Measurements from ENCODE around the gene ATP2B2.

The ATP2B2 gene

DNA sequence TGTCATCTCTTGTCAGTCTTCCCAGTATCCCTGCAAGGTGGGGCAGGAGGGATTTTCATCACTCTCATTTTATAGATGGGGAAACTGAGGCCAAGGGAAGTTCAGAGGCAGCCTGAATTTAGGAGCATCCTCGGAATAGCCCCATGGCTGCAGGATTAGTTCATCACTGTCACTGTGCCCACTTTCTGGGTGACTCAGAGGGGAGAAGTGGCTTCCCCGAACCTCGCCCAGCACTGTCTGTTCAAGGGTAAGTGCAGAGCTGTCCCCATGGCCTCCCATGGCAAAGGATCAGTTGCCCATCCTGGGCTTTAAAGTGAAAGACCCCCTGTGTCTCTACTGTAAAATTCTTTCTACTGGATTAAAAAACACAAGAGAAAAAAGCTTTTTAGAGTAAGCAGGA lies 124.5 kb downstream of the ATP2B2 start:
- Histone ChIP-seq H3K36me3 (ENCODE audit: control insufficient read depth in 1 of 2, insufficient read depth in 2 of 2, low read length in 2 of 2) (no peaks in the 10 kb centered on the region), H3K9me3 (ENCODE audit: control insufficient read depth in 1 of 2, low read length in 2 of 2) (no peaks in the 10 kb centered on the region), H3K4me1 (ENCODE audit: control insufficient read depth in 1 of 2, insufficient read depth in 2 of 2, low read length in 2 of 2) (peaks cover 0 to 21% of the 10 kb centered on the region in 2 donors), H3K27ac (ENCODE audit: low read length) (no peak overlapping the region), H3K4me3 (ENCODE audit: low read depth in 1 of 2, low read length in 2 of 2) (no peak overlapping the region), H3K27me3 (ENCODE audit: low read depth, low read length) (no peaks in the 10 kb centered on the region)

DNA sequence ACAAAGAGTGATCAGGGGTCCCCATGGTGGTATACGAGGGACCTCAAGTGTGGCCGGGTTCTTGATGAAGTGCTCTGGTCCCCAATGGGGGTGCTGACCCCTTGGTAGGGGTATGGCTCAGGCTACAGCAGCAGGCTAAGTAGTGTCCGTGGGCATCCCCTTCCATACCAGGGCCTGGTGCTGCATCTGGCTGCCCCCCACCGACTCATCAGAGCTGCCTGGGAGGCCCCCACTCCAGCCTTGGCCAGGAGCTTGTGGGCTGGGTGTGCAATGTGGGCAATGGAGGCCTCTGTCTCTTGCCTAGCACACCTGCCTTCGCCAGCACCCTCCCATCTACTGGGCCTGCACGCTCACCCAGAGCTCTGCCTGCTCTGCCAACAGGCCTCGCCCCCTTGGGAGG lies 125.4 kb downstream of the ATP2B2 start:
- H3K9me3 ChIP-seq (ENCODE audit: control insufficient read depth in 1 of 2, low read length in 2 of 2) = no peaks in the 10 kb centered on the region
- no peak overlapping the region for H3K27ac ChIP-seq (ENCODE audit: low read length)
- H3K4me3 ChIP-seq (ENCODE audit: low read depth in 1 of 2, low read length in 2 of 2) = no peak overlapping the region
- no peaks in the 10 kb centered on the region for H3K27me3 ChIP-seq (ENCODE audit: low read depth, low read length)
- H3K4me1 ChIP-seq (ENCODE audit: control insufficient read depth in 1 of 2, insufficient read depth in 2 of 2, low read length in 2 of 2) = peaks cover 0 to 21% of the 10 kb centered on the region in 2 donors
- H3K36me3 ChIP-seq (ENCODE audit: control insufficient read depth in 1 of 2, insufficient read depth in 2 of 2, low read length in 2 of 2) = no peaks in the 10 kb centered on the region

DNA sequence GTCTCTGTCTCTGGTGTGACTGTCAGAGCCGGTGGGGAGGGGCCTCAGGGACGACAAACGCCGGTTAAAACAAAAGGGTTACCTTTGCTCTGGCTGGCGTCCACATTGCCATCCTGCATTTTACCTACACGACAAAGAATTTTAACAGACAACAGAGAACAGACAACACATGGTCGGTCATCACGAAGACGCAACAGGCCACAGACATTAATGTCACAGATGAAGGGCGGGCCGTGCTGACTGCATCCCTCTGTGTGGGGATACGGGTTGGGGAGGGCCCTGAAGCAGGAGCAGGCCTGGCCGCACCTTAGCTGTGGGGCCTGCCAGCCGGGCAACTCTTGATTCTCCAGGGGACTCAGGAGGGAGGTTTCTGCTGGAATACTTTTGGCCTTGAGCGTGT lies 126.2 kb downstream of the ATP2B2 start:
- Histone ChIP-seq H3K9me3 (ENCODE audit: control insufficient read depth in 1 of 2, low read length in 2 of 2) (no peaks in the 10 kb centered on the region), H3K27ac (ENCODE audit: low read length) (no peak overlapping the region), H3K4me3 (ENCODE audit: low read depth in 1 of 2, low read length in 2 of 2) (no peak overlapping the region), H3K36me3 (ENCODE audit: control insufficient read depth in 1 of 2, insufficient read depth in 2 of 2, low read length in 2 of 2) (no peaks in the 10 kb centered on the region), H3K27me3 (ENCODE audit: low read depth, low read length) (no peaks in the 10 kb centered on the region), H3K4me1 (ENCODE audit: control insufficient read depth in 1 of 2, insufficient read depth in 2 of 2, low read length in 2 of 2) (peaks cover 0 to 21% of the 10 kb centered on the region in 2 donors)

DNA sequence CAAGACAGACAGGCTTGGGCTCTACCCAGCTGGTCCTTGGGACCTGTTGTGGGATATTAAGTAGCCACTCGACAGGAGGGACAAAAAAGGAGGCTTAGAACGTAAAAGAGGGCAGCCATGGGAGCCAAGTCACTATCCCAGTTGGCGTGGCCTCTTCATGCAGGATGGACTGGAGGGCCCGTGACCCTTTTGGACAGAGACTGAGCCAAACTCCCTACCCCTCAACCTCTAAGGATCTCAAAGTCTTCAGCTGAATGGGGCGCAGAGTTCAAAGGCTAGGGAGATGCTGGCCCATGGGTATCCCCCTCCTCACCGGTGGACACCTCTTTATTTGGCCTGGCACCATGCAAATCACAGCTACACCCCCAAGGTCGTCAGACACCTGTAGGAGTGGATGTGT lies 126.6 kb downstream of the ATP2B2 start:
- no peaks in the 10 kb centered on the region for H3K27me3 ChIP-seq (ENCODE audit: low read depth, low read length)
- H3K36me3 ChIP-seq (ENCODE audit: control insufficient read depth in 1 of 2, insufficient read depth in 2 of 2, low read length in 2 of 2) = no peaks in the 10 kb centered on the region
- no peak overlapping the region for H3K4me3 ChIP-seq (ENCODE audit: low read depth in 1 of 2, low read length in 2 of 2)
- H3K4me1 ChIP-seq (ENCODE audit: control insufficient read depth in 1 of 2, insufficient read depth in 2 of 2, low read length in 2 of 2) = peaks cover 0 to 21% of the 10 kb centered on the region in 2 donors
- no peak overlapping the region for H3K27ac ChIP-seq (ENCODE audit: low read length)
- H3K9me3 ChIP-seq (ENCODE audit: control insufficient read depth in 1 of 2, low read length in 2 of 2) = no peaks in the 10 kb centered on the region

DNA sequence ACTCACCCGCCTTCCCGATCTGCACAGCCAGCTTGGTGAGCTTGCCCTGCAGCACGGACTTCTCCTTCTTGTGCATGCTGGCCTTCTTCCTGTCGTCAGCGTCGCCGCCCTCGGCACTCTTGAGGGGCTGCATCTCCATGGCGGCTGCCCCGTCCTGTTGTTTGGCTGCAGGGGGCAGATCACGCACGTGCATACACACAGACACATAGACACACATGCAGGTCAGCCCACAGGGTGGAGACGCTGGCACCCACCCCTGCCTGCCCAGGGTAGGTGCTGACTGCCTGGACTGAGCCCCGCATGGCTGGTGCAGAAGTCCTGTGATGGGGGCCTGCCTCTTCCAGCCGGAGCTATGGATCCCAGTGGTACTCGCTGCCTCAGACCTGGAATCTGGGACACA lies 127.1 kb downstream of the ATP2B2 start:
- no peaks in the 10 kb centered on the region for H3K27me3 ChIP-seq (ENCODE audit: low read depth, low read length)
- H3K27ac ChIP-seq (ENCODE audit: low read length) = no peak overlapping the region
- H3K4me1 ChIP-seq (ENCODE audit: control insufficient read depth in 1 of 2, insufficient read depth in 2 of 2, low read length in 2 of 2) = peaks cover 0 to 21% of the 10 kb centered on the region in 2 donors
- H3K4me3 ChIP-seq (ENCODE audit: low read depth in 1 of 2, low read length in 2 of 2) = no peak overlapping the region
- H3K36me3 ChIP-seq (ENCODE audit: control insufficient read depth in 1 of 2, insufficient read depth in 2 of 2, low read length in 2 of 2) = no peaks in the 10 kb centered on the region
- no peaks in the 10 kb centered on the region for H3K9me3 ChIP-seq (ENCODE audit: control insufficient read depth in 1 of 2, low read length in 2 of 2)

DNA sequence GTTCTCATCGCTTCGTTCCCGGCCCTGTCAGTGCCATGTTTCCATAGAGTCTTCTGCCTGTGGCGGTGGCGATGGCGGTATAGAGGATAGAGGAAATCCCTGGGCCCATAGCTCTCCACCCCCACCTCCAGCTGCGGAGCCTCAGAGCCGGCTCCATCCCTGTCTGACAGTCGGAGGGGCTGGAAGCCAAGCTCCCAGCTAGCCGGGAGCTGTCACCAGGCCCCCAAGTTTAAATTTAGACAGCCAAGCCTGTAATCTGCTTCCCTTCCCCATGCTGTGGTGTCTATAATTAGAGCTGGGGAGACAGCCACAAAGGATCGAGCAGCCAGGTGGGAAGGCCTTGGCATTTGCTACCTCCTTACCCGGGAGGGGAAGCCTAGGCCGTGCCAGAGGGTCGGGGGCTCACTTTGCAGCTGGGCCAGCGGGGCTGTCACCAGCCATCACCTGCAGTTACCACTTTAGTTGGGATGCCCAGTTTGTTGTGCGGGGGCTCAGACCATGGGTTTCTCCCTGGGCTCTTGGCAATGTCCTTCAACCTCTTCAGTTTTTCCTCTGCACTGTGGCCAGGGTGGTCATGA lies 128.1 kb downstream of the ATP2B2 start:
- Histone ChIP-seq H3K36me3 (ENCODE audit: control insufficient read depth in 1 of 2, insufficient read depth in 2 of 2, low read length in 2 of 2) (no peaks in the 10 kb centered on the region), H3K27me3 (ENCODE audit: low read depth, low read length) (no peaks in the 10 kb centered on the region), H3K9me3 (ENCODE audit: control insufficient read depth in 1 of 2, low read length in 2 of 2) (no peaks in the 10 kb centered on the region), H3K27ac (ENCODE audit: low read length) (no peak overlapping the region), H3K4me3 (ENCODE audit: low read depth in 1 of 2, low read length in 2 of 2) (no peak overlapping the region), H3K4me1 (ENCODE audit: control insufficient read depth in 1 of 2, insufficient read depth in 2 of 2, low read length in 2 of 2) (peaks cover 0 to 21% of the 10 kb centered on the region in 2 donors)

DNA sequence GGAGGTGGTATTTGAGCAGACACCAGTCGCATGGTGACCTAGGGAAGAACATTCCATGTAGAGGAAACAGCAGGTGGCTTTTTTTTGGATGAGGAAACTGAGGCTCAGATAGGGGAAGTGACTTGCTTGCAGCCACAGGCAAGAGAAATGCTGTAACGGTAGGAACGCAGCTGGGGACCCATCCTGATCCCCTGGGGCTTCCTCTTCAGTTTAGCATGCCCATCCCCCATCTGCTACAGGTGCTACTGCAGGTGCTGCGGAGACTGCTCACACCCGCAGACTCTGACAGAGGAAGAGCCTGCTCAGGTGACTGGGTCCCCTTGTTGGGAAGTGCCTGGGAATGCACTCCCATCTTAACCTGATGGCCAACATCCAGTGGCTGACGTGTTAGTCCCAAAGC lies 129.0 kb downstream of the ATP2B2 start:
- no peak overlapping the region for H3K27ac ChIP-seq (ENCODE audit: low read length)
- no peaks in the 10 kb centered on the region for H3K36me3 ChIP-seq (ENCODE audit: control insufficient read depth in 1 of 2, insufficient read depth in 2 of 2, low read length in 2 of 2)
- H3K4me1 ChIP-seq (ENCODE audit: control insufficient read depth in 1 of 2, insufficient read depth in 2 of 2, low read length in 2 of 2) = peaks cover 0 to 21% of the 10 kb centered on the region in 2 donors
- H3K27me3 ChIP-seq (ENCODE audit: low read depth, low read length) = no peaks in the 10 kb centered on the region
- no peak overlapping the region for H3K4me3 ChIP-seq (ENCODE audit: low read depth in 1 of 2, low read length in 2 of 2)
- no peaks in the 10 kb centered on the region for H3K9me3 ChIP-seq (ENCODE audit: control insufficient read depth in 1 of 2, low read length in 2 of 2)

DNA sequence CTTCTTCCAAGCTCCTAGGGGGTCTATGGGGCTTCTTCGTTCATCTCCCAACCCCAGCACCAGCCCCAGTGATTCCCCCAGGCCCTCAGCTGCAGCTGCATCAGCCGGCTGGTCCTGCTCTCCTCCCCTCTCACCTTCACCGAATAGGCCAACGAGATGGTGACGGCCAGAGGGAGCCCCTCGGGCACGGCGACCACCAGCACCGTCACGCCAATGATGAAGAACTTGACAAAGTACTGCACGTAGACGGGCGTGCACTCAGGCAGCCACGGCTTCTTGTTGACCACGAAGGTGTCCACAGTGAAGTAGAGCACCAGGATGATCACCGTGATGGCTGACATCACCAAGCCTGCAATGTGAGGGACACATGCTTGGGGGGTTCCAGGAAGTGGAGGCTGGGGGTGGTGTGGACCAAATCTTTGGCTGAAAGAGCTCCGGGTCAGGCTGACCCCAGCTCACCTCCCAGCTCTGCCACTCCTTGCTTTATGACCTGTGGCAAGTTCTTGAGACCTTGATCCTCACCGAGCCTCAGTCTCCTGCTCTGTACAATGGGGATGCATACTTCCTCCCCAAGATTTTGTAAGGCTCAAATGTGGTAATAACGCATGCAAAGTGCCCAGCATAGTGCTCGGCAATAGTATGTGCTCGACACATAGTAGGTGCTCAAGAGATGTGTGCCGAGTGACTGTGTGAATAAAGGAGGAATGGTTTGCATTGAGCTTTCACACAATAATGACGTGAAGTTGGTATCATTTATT lies 129.9 kb downstream of the ATP2B2 start:
- Histone ChIP-seq H3K27me3 (ENCODE audit: low read depth, low read length) (no peaks in the 10 kb centered on the region), H3K36me3 (ENCODE audit: control insufficient read depth in 1 of 2, insufficient read depth in 2 of 2, low read length in 2 of 2) (no peaks in the 10 kb centered on the region), H3K4me3 (ENCODE audit: low read depth in 1 of 2, low read length in 2 of 2) (no peak overlapping the region), H3K9me3 (ENCODE audit: control insufficient read depth in 1 of 2, low read length in 2 of 2) (no peaks in the 10 kb centered on the region), H3K27ac (ENCODE audit: low read length) (no peak overlapping the region), H3K4me1 (ENCODE audit: control insufficient read depth in 1 of 2, insufficient read depth in 2 of 2, low read length in 2 of 2) (peaks cover 0 to 24% of the 10 kb centered on the region in 2 donors)

DNA sequence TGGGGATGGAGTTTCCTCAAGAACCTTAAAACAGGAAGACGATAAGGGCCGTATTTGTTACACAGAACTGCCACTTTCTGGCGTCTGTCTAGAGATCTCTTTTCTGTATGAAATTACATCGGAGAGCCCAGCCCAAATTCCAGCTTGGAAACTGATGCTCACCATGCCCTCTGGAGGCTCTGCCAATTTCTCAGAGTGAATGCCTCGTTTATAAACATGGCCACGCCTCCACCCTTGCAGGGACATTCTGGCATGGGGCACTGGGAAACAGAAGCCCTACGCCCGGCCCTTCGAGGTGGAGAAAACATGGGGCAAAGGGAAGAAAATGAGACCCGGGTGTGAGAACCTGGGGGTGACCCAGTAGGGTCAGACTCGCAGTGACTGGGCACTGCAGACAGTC lies 131.1 kb downstream of the ATP2B2 start:
- Histone ChIP-seq H3K27me3 (ENCODE audit: low read depth, low read length) (no peaks in the 10 kb centered on the region), H3K4me3 (ENCODE audit: low read depth in 1 of 2, low read length in 2 of 2) (no peak overlapping the region), H3K9me3 (ENCODE audit: control insufficient read depth in 1 of 2, low read length in 2 of 2) (no peaks in the 10 kb centered on the region), H3K36me3 (ENCODE audit: control insufficient read depth in 1 of 2, insufficient read depth in 2 of 2, low read length in 2 of 2) (no peaks in the 10 kb centered on the region), H3K27ac (ENCODE audit: low read length) (no peak overlapping the region), H3K4me1 (ENCODE audit: control insufficient read depth in 1 of 2, insufficient read depth in 2 of 2, low read length in 2 of 2) (peaks cover 0 to 27% of the 10 kb centered on the region in 2 donors)

DNA sequence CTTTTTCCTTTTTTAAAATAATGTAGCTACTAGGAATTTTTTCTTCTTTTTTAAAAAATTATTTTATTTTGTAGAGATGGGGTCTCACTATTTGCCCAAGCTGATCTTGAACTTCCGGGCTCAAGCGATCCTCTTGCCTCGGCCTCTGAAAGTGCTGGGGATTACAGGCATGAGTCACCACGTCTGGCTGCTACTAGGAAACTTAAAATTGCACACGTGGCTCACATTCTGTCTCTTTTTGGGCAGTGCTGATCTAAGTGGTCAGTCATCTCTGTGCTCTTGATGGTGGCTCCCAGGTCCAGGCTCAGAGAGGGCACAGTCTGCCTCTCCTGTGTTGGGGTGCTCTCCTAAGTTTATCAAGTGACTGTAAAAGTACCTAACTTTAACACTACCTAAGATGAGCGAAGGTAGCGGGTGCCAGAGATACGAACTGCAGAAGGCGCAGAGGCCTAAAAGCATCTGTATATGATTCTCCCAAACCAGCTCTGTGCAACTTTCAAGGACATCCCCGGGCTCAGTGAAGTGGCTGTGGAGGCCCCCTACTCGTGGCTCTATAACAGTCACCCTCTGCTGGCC lies 131.6 kb downstream of the ATP2B2 start:
- H3K27me3 ChIP-seq (ENCODE audit: low read depth, low read length) = no peaks in the 10 kb centered on the region
- H3K36me3 ChIP-seq (ENCODE audit: control insufficient read depth in 1 of 2, insufficient read depth in 2 of 2, low read length in 2 of 2) = no peaks in the 10 kb centered on the region
- peaks cover 0 to 27% of the 10 kb centered on the region in 2 donors for H3K4me1 ChIP-seq (ENCODE audit: control insufficient read depth in 1 of 2, insufficient read depth in 2 of 2, low read length in 2 of 2)
- H3K9me3 ChIP-seq (ENCODE audit: control insufficient read depth in 1 of 2, low read length in 2 of 2) = no peaks in the 10 kb centered on the region
- H3K27ac ChIP-seq (ENCODE audit: low read length) = no peak overlapping the region
- no peak overlapping the region for H3K4me3 ChIP-seq (ENCODE audit: low read depth in 1 of 2, low read length in 2 of 2)

DNA sequence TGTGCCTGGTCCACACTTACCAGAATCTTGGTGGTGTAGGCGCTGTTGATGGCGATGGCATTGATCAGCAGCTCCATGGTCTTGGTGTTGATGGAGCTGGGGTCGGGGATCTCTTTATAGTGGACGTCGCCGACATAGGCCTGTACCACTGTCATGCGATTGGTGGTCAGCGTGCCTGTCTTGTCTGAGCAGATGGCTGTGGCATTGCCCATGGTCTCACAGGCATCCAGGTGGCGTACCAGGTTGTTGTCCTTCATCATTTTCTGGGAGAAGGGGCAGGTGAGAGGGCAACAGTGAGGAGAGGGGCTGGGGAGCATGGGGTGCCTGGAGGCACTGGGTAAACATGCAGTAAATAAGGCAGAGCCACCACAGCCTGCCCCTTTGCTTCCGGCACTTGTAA lies 133.6 kb downstream of the ATP2B2 start:
- Histone ChIP-seq H3K36me3 (ENCODE audit: control insufficient read depth in 1 of 2, insufficient read depth in 2 of 2, low read length in 2 of 2) (no peaks in the 10 kb centered on the region), H3K27me3 (ENCODE audit: low read depth, low read length) (no peaks in the 10 kb centered on the region), H3K4me1 (ENCODE audit: control insufficient read depth in 1 of 2, insufficient read depth in 2 of 2, low read length in 2 of 2) (peaks cover 0 to 15% of the 10 kb centered on the region in 2 donors), H3K9me3 (ENCODE audit: control insufficient read depth in 1 of 2, low read length in 2 of 2) (no peaks in the 10 kb centered on the region), H3K27ac (ENCODE audit: low read length) (no peak overlapping the region), H3K4me3 (ENCODE audit: low read depth in 1 of 2, low read length in 2 of 2) (no peak overlapping the region)
